ENCODE data around the gene GPATCH1. TPM values are rescaled to one million over a fixed set of nuclear protein-coding genes. Genes with fewer than 3 reads are reported as not detected.

Gene GPATCH1
- total RNA-seq, 1 experiment from 2014 or later, result 7.8 TPM

GRCh38 chr19:33124207-33125098, 43.5 kb downstream of the GPATCH1 start:
- H2AFZ ChIP-seq (ENCODE audit: low read depth, low read length, poor library complexity, severe bottlenecking), result no peak overlapping the region
- H3K4me3 ChIP-seq (replicated peaks in 1 of 2; ENCODE audit: low read depth in 1 of 2, low read length in 2 of 2), result no peak overlapping the region
- H3K27me3 ChIP-seq (ENCODE audit: insufficient read depth, low read length), result no peaks in the 10 kb centered on the region
- CTCF ChIA-PET, result interaction anchor here (0.8 to 2.2 kb wide), 3 partner anchors 53 to 153 kb away, joined by 3 to 35 read pairs (median 4); partner anchors contain the start of genes CEP89 and FAAP24
- H3K4me2 ChIP-seq (ENCODE audit: low read length), result no peak overlapping the region
- no TSS peak for BruUV-seq (replicated peaks)
- peaks cover 0 to 4% of the 10 kb centered on the region in 2 experiments; a peak in 2 of 4 replicates for H3K4me1 ChIP-seq (ENCODE audit: control insufficient read depth in 1 of 2, insufficient read depth in 2 of 2, low read length in 2 of 2)
- TF ChIP-seq SRF (IDR thresholded peaks at IDR 0.05; ENCODE audit: low read depth) (no peak), CTCF (IDR thresholded peaks at IDR 0.05 in 2 of 3, conservative IDR thresholded peaks at IDR 0.05 in 1 of 3; ENCODE audit: borderline replicate concordance in 1 of 3, insufficient read depth in 1 of 3, low read depth in 2 of 3, low read length in 2 of 3) (no peak), TCF7L2 (IDR thresholded peaks at IDR 0.05; ENCODE audit: borderline replicate concordance, extremely low read depth, insufficient read depth, insufficient read length) (no peak), ZFX (IDR thresholded peaks at IDR 0.05) (no peak), YY1 (IDR thresholded peaks at IDR 0.05; ENCODE audit: extremely low read depth, insufficient replicate concordance, low read depth, low read length) (no peak), POLR2A (IDR thresholded peaks at IDR 0.05; ENCODE audit: borderline replicate concordance, extremely low read depth, insufficient read depth, insufficient read length) (no peak), SP1 (IDR thresholded peaks at IDR 0.05; ENCODE audit: low read depth) (no peak), REST (IDR thresholded peaks at IDR 0.05; ENCODE audit: low read depth) (no peak)
- no peaks in the 10 kb centered on the region for H3K9me3 ChIP-seq (ENCODE audit: control insufficient read depth in 1 of 2, insufficient read depth in 1 of 2, low read depth in 1 of 2, low read length in 2 of 2)
- H3K27ac ChIP-seq (ENCODE audit: low read depth, low read length), result no peak overlapping the region
- POLR2A ChIA-PET, result interaction anchor here (1.0 kb wide), 1 partner anchor 60 kb away, joined by 3 read pairs; no protein-coding TSS in a partner anchor
- H3K79me2 ChIP-seq (ENCODE audit: insufficient read depth, low read length), result no peaks in the 10 kb centered on the region
- intact Hi-C loops (cut with micrococcal nuclease), result loop anchor here (10.0 kb wide), 1 partner anchor 650 kb away; no protein-coding TSS in a partner anchor
- H3K9me2 ChIP-seq (ENCODE audit: insufficient read depth), result no peaks in the 10 kb centered on the region
- RAD21 ChIA-PET (ENCODE audit: low non-redundant PET in 1 of 2, low total read pairs in 2 of 2, uncharacterized antibody in 2 of 2, unreplicated experiment in 2 of 2), result interaction anchor here in 1 of 2 experiments (1.0 kb wide), 1 partner anchor 60 kb away, joined by 3 read pairs; no protein-coding TSS in a partner anchor
- peaks cover 3% of the 10 kb centered on the region in 2 experiments; a peak in 2 of 4 replicates for H3K36me3 ChIP-seq (ENCODE audit: control insufficient read depth in 1 of 2, insufficient read depth in 2 of 2, low read length in 2 of 2)
- DNase-seq (ENCODE audit: low read depth, low spot score) (no peak), ATAC-seq (no peak)
- H4K20me1 ChIP-seq (ENCODE audit: insufficient read depth), result no peaks in the 10 kb centered on the region
- no peak overlapping the region for H3K9ac ChIP-seq (ENCODE audit: low read length)
